Measurements from ENCODE around the gene ZMYM4.
"Not testable (repeated sequence)": the region's sequence is repeated elsewhere in the genome, so short reads cannot be mapped to it uniquely, and the experiment has no call there.

The ZMYM4 gene

DNA sequence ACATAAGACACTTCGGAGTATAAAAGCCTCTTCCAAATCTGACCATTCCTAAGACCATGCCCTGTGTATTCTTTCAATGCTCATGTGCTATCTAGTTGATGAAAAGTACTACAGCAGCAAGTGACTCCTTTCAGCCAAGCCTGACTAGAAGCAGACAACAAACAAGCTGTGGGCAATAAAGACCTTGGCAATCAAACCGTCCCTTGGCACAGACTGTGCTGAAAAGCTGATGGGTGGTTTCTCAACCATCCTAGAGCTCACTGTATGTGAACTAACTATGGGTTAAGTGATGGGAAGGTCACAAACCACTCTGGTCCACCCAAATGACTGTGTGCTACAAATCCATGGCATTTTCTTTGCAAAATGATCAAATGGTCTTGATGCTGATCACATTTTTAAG is 194.7 kb downstream of the ZMYM4 start:
- Histone ChIP-seq H3K4me3 (ENCODE audit: insufficient read length, low read depth) (no peak overlapping the region), H3K36me3 (ENCODE audit: insufficient read depth, insufficient read length, low read length) (peaks cover 54% of the 10 kb centered on the region), H3K9ac (ENCODE audit: insufficient read length, low read depth) (no peak overlapping the region), H3K9me3 (ENCODE audit: insufficient read depth, low read length) (peaks cover 36% of the 10 kb centered on the region; the same call in 1 of the 2 replicates), H3K27me3 (ENCODE audit: insufficient read depth, insufficient read length) (no peaks in the 10 kb centered on the region), H3K4me1 (ENCODE audit: insufficient read depth, insufficient read length) (no peaks in the 10 kb centered on the region)
- no peak for DNase-seq (ENCODE audit: low read depth, low spot score)
- TF ChIP-seq SUZ12 (IDR thresholded peaks at IDR 0.05; ENCODE audit: extremely low read depth, insufficient read depth, insufficient read length) = no peak
- no peak for TF ChIP-seq ZNF274 (IDR thresholded peaks at IDR 0.05; ENCODE audit: low read depth, low read length)
- TF ChIP-seq YY1 (IDR thresholded peaks at IDR 0.05; ENCODE audit: insufficient read depth, insufficient read length) = no peak

DNA sequence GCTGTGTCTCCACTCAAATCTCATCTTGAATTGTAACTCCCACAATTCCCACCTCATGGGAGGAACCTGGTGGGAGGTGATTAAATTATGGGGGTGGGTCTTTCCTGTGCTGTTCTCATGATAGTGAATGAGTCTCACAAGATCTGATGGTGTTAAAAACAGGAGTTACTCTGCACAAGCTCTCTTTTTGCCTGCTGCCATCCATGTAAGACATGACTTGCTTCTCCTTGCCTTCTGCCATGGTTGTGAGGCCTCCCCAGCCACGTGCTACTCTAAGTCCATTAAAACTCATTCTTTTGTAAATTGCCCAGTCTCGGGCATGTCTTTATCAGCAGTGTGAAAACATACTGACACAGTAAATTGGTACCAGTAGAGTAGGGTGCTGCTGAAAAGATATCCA is 195.2 kb downstream of the ZMYM4 start:
- not testable (repeated sequence) for H3K4me1 ChIP-seq (ENCODE audit: insufficient read depth, insufficient read length); H3K4me3 ChIP-seq (ENCODE audit: insufficient read length, low read depth); H3K9ac ChIP-seq (ENCODE audit: insufficient read length, low read depth); DNase-seq (ENCODE audit: low read depth, low spot score); H3K27me3 ChIP-seq (ENCODE audit: insufficient read depth, insufficient read length)
- H3K9me3 ChIP-seq (ENCODE audit: insufficient read depth, low read length) = peaks cover 36% of the 10 kb centered on the region; the same call in 1 of the 2 replicates
- peaks cover 56% of the 10 kb centered on the region for H3K36me3 ChIP-seq (ENCODE audit: insufficient read depth, insufficient read length, low read length)

DNA sequence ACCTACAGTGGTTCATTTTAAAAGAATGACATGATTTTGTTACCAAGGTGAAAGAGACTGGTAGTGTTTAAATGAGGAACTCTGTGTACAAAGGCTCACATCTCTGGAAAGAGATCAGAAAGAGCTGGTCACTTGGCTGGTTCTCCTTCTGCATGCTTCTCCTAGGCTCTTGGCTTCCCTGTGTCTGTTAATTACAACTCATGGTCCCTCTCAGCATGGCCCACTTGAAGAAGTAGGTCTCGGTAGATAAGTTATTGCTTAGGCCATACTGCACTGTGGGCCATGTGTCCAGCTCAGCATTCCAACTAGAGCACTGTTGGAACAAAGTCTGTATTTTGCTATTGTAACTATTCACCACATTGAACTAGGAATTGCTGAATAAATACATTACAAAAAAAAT is 197.6 kb downstream of the ZMYM4 start:
- H3K27me3 ChIP-seq (ENCODE audit: insufficient read depth, insufficient read length) = no peaks in the 10 kb centered on the region
- peaks cover 76% of the 10 kb centered on the region for H3K36me3 ChIP-seq (ENCODE audit: insufficient read depth, insufficient read length, low read length)
- H3K4me1 ChIP-seq (ENCODE audit: insufficient read depth, insufficient read length) = no peaks in the 10 kb centered on the region
- peaks cover 36% of the 10 kb centered on the region; the same call in 1 of the 2 replicates for H3K9me3 ChIP-seq (ENCODE audit: insufficient read depth, low read length)
- H3K9ac ChIP-seq (ENCODE audit: insufficient read length, low read depth) = no peak overlapping the region
- no peak for TF ChIP-seq SUZ12 (IDR thresholded peaks at IDR 0.05; ENCODE audit: extremely low read depth, insufficient read depth, insufficient read length)
- TF ChIP-seq ZNF274 (IDR thresholded peaks at IDR 0.05; ENCODE audit: low read depth, low read length) = no peak
- no peak for TF ChIP-seq YY1 (IDR thresholded peaks at IDR 0.05; ENCODE audit: insufficient read depth, insufficient read length)
- no peak for DNase-seq (ENCODE audit: low read depth, low spot score)
- no peak overlapping the region for H3K4me3 ChIP-seq (ENCODE audit: insufficient read length, low read depth)

DNA sequence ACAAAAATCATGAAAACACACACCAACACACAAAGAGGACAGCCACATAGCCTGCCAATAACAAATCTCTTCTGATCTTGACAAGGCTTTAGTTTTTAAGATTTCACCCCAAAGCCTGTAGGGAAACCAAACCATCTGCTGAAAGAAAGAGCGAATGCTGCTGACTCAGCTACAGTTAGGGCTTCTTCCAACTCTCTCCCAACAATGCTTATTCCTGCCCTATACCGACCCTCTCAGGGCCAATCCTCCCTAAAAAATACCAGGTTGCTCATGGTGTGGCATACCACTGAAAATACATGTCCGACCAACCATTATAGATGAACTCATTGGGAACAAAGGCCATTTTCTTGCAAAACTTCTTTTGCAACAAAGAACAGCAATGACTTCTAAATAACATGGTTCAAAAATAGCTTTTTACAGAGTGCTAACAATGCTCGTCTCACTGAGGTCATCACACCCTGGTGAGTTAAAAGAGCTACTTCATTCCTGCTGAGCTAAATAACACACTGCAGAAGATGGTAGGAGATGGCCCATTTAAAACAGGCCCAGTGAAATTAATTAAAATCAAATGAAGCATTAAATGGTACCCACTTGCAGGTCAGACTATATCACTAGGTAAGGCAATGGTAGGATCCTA is 202.6 kb downstream of the ZMYM4 start:
- Histone ChIP-seq H3K27me3 (ENCODE audit: insufficient read depth, insufficient read length) (no peaks in the 10 kb centered on the region), H3K4me3 (ENCODE audit: insufficient read length, low read depth) (no peak overlapping the region), H3K9ac (ENCODE audit: insufficient read length, low read depth) (no peak overlapping the region), H3K9me3 (ENCODE audit: insufficient read depth, low read length) (peaks cover 8% of the 10 kb centered on the region; the same call in 1 of the 2 replicates), H3K4me1 (ENCODE audit: insufficient read depth, insufficient read length) (no peaks in the 10 kb centered on the region), H3K36me3 (ENCODE audit: insufficient read depth, insufficient read length, low read length) (peaks cover 43% of the 10 kb centered on the region)
- TF ChIP-seq SUZ12 (IDR thresholded peaks at IDR 0.05; ENCODE audit: extremely low read depth, insufficient read depth, insufficient read length) = no peak
- no peak for TF ChIP-seq ZNF274 (IDR thresholded peaks at IDR 0.05; ENCODE audit: low read depth, low read length)
- no peak for TF ChIP-seq YY1 (IDR thresholded peaks at IDR 0.05; ENCODE audit: insufficient read depth, insufficient read length)
- DNase-seq (ENCODE audit: low read depth, low spot score) = peak; percentile 44
